ENCODE results near the gene CIAO3. TPM values are rescaled to one million over a fixed set of nuclear protein-coding genes. Genes with fewer than 3 reads are reported as not detected.
A peak's percentile ranks its signal among the peaks of the same experiment; 100 is the strongest.

The CIAO3 gene
- total RNA-seq, 1 donor from 2014 or later: 46.0 TPM

DNA sequence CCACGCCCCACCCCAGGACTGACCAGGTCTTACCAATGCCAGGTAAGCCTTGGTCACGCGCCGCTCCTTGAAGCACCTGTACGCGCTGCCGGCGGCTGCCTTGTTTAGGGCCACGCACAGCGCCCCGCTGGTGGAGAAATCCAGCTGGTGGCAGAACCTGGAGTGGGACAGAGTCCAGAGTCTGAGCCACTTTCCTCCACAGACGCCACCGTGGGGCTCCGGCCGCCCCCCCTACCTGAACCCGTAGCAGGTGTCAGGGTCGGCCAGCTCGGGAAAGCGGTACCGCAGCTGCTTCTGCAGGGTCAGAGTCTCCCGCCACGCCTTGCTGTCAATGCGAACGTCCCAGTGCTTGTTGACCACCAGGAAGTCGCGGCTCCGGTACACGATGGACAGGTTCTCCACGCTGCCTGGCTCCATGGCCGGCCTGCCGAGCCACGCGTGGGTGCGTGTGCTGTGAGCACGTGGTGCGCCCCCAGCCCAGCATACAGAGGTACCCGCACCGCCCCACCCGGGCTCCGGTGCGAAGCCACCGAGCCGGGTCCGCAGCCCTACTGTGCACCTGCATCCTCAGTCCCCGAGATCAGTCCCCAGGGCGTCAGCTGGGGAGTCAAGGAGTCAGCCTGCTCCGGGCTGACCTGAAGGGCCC is 46.6 kb upstream of the CIAO3 start:
- H3K27me3 Mint-ChIP-seq (ENCODE audit: low read depth): no peaks in the 10 kb centered on the region
- peak overlapping the region; percentile 75 for H3K27ac Mint-ChIP-seq
- DNase-seq (ENCODE audit: low spot score in 2 of 2, unreplicated experiment in 2 of 2): no peak
- TF ChIP-seq, protein P1, sequence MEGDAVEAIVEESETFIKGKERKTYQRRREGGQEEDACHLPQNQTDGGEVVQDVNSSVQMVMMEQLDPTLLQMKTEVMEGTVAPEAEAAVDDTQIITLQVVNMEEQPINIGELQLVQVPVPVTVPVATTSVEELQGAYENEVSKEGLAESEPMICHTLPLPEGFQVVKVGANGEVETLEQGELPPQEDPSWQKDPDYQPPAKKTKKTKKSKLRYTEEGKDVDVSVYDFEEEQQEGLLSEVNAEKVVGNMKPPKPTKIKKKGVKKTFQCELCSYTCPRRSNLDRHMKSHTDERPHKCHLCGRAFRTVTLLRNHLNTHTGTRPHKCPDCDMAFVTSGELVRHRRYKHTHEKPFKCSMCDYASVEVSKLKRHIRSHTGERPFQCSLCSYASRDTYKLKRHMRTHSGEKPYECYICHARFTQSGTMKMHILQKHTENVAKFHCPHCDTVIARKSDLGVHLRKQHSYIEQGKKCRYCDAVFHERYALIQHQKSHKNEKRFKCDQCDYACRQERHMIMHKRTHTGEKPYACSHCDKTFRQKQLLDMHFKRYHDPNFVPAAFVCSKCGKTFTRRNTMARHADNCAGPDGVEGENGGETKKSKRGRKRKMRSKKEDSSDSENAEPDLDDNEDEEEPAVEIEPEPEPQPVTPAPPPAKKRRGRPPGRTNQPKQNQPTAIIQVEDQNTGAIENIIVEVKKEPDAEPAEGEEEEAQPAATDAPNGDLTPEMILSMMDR (IDR thresholded peaks at IDR 0.05; ENCODE audit: unreplicated experiment): no peak
- peak overlapping the region; percentile 82 for H3K4me3 Mint-ChIP-seq
- H3K9me3 Mint-ChIP-seq: no peaks in the 10 kb centered on the region
- peaks cover 2% of the 10 kb centered on the region for H3K4me1 Mint-ChIP-seq
- peaks cover 10% of the 10 kb centered on the region for H3K36me3 Mint-ChIP-seq

DNA sequence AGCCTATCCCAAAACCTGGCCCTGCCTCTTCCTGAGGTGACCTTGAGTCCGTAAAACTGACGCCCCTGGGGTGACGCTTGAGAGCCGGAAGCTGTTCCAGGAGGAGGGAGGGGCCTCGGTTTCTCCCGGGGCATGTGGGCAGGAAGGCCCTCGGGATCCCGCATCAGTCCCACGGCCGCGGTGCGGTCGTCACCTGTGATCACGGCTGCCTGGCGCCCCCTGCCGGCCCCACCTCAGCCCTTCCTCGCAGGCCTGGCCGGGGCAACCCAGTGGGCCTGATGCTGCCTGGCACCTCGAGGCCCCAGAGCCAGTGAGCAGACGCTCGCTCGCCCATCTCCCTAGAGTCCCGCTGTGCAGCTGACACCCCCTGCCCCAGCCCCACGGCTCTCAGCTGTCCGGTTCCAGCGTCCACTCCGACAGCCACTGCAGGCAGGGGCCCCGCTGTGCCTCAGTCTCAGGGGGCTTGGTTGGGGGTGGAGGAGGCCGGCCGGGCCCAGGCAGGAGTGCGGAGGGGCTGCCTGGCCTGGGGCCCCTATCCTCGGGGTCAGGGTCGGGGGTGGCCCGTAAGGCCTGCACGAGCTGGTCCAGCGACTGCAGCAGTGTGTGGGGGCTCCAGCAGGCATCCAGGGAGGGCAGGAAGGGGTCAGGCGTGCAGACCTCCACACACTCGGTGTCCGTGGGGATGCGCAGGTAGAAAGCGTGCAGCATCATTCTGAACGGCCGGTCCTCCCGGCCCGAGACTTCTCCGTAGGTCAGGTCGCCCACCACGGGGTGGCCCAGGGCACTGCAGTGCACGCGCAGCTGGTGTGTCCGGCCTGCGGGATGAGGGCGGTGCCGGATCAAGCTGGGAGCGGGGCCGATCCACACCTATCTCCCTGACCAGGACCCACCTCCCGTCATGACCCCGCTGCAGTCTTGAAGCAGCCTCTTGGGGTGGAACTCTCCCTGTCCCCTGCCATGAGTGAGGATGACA is 45.1 kb upstream of the CIAO3 start:
- Mint-ChIP-seq H3K27me3 (ENCODE audit: low read depth) (no peaks in the 10 kb centered on the region), H3K4me1 (peaks cover 2% of the 10 kb centered on the region), H3K9me3 (no peaks in the 10 kb centered on the region), H3K4me3 (peak overlapping the region; percentile 56), H3K36me3 (no peaks in the 10 kb centered on the region), H3K27ac (peak overlapping the region; percentile 43)
- peak; percentile 72 to 85 for DNase-seq (ENCODE audit: low spot score in 2 of 2, unreplicated experiment in 2 of 2)
- TF ChIP-seq, protein P1 (IDR thresholded peaks at IDR 0.05; ENCODE audit: unreplicated experiment): peak; percentile 87

DNA sequence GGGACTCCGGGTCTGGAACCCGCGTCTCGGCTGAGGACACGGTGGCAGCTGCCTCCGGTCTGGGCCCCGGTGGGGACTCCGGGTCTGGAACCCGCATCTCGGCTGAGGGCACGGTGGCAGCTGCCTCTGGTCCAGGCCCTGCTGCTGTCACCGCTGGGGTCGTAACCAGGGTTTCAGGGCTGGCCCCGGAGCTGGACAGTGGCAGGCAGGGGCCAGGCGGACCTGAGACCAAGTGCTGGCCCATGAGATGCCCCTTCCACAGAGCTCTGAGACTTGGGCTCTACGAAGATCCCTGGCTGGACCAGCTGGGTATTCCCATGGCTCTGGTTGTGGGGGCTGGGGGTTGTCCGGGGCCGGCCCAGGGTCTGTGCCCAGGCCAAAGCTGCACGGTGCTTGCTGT is 43.6 kb upstream of the CIAO3 start:
- H3K27ac Mint-ChIP-seq: no peak overlapping the region
- no peak for DNase-seq (ENCODE audit: low spot score in 2 of 2, unreplicated experiment in 2 of 2)
- H3K36me3 Mint-ChIP-seq: no peaks in the 10 kb centered on the region
- peaks cover 6% of the 10 kb centered on the region for H3K27me3 Mint-ChIP-seq (ENCODE audit: low read depth)
- no peaks in the 10 kb centered on the region for H3K9me3 Mint-ChIP-seq
- TF ChIP-seq, protein P1 (IDR thresholded peaks at IDR 0.05; ENCODE audit: unreplicated experiment): no peak
- no peak overlapping the region for H3K4me3 Mint-ChIP-seq
- H3K4me1 Mint-ChIP-seq: peaks cover 2% of the 10 kb centered on the region

DNA sequence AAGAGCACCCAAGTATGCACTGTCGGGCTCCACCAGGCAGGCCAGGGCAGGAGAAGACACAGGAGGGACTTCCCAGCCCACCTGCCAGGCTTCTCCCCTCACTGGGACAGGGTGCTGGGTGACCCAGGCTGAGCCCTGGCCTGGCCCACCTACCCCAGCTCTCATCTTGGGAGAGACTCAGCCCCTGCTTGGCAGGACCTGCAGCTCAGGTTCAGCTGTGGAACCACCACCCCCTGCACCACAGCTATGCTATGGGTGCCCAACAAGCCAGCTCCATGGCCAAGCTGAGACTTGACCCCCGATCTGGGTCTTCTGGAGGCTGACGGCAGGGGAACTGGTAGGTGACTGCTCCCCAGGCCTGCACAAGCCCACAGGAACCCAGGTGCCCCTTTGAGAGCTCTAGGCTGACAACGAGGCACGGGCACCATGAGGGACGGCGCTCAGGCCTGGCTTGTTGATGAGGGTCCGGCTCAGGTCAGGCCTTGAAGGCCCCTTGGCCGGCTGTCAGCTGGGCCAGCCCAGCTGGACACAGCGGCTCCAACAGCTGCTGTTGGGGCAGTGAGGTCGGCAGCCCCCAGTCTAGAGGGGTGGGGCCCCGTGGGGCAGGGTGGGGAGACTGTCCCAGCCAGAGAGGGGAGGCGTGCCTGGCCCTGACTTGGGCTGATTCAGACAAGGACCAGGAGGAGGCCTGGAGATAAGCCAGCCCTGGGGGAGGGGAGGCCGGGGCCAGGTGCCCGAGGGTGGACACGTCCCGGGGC is 42.8 kb upstream of the CIAO3 start:
- no peak for DNase-seq (ENCODE audit: low spot score in 2 of 2, unreplicated experiment in 2 of 2)
- Mint-ChIP-seq H3K9me3 (no peaks in the 10 kb centered on the region), H3K27me3 (ENCODE audit: low read depth) (peaks cover 6% of the 10 kb centered on the region), H3K4me3 (no peak overlapping the region), H3K27ac (no peak overlapping the region), H3K4me1 (peaks cover 2% of the 10 kb centered on the region), H3K36me3 (no peaks in the 10 kb centered on the region)
- TF ChIP-seq, protein P1 (IDR thresholded peaks at IDR 0.05; ENCODE audit: unreplicated experiment): no peak

DNA sequence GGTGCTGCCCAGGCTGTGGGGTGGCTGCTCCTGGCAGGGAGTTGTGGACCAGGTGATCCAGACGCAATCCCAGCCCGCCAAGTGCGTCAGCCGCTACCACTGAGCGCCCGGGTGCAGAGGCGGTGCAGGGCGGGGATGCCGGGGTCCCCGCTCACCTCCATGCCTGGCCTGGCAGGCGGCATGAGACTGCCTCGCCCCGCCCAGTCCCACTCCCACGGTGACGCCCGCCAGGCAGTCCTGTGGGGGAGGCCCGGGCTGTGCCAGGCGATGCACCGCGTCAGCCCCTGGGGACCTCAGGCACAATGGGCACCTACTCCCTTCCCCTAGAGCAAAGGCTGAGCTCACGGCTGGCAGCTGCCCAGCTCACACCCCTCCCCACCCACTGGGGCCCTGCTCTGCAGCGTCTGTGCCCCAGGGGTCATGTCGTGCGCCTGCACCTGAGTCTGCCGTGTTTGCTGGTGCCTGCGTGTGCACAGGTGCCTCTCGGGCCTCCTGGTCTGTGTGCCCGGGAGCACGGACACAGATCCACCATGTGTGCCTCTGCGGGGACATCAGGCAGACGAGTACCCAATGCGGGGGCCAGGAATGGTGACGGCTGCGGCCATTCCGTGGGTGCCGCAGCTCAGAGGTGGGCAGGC is 42.1 kb upstream of the CIAO3 start:
- no peak overlapping the region for H3K4me3 Mint-ChIP-seq
- no peak for DNase-seq (ENCODE audit: low spot score in 2 of 2, unreplicated experiment in 2 of 2)
- H3K27ac Mint-ChIP-seq: no peak overlapping the region

More for the DNA sequence above, 42.1 kb upstream of the CIAO3 start:
- Mint-ChIP-seq H3K9me3 (no peaks in the 10 kb centered on the region), H3K36me3 (no peaks in the 10 kb centered on the region), H3K27me3 (ENCODE audit: low read depth) (peaks cover 8% of the 10 kb centered on the region), H3K4me1 (peaks cover 3% of the 10 kb centered on the region)
- TF ChIP-seq, protein P1 (IDR thresholded peaks at IDR 0.05; ENCODE audit: unreplicated experiment): no peak

Measured in mesothelial cell of epicardium (in vitro differentiated cells).